T-helper 9 cell (primary cell): ENCODE measurements around the gene RILP.

ENCODE experiments used
- DNase-seq: peaks from one replicate; pipeline ENCODE4 v3.0.0-alpha.2; 2020

The RILP gene

GRCh38 chr17:1647802-1648171 is 1.9 kb downstream of the RILP start:
- DNase-seq = no peak

- no peak for DNase-seq
Measured at GRCh38 chr17:1646199-1646875, 3.3 kb downstream of the RILP start.

DNA sequence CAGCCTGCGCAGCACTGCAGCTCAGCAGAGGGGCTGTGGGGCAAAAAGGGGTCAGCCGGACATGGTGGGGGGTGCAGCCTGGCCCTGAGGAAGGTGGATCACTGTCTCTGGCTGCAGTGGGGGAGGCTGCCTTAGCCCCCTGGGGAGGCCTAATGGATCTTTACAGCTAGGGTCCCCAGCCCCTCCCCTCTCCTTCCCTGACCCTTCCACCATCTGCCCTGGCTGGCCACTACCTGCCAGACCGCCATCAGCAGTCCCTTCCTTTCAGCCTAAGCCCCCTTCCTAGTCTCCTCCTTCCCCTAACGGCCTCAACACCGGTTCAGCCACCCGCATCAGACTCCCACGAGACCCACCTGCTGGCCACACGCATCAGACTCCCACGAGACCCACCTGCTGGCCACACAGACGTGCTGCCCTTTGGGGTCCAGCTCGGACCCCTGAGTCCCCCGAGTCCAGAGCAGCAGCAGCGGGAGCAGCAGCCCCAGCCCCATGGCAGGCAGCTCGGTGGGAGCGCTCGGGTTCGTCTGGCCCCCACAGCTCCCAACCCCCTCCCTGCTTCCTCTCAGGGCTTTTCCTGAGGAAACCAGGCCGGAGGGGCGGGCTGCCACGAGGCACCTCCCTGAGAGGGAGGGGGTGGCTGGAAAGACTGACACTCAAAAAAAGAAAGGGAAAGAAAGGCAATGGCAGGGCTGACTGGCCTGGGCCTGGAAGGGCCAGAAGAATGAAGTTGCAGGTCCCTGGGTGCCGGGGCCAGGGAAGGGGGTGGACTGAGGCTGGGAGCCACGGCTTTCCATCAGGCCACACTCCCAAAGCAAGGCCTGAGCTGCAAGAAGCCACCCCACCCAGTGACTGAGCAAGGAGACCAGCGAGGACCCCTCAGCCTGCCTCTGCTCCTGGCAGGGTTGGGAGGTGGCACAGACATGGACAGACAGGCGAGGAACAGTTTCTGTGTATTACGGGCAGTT is 4.2 kb downstream of the RILP start, which contains the start of gene SCARF1:
Gene SCARF1 (minus strand): TSS at position 526 of the 965 bp plus-strand sequence. CDS start 35 bp downstream, at position 491.
- DNase-seq = no peak

DNA sequence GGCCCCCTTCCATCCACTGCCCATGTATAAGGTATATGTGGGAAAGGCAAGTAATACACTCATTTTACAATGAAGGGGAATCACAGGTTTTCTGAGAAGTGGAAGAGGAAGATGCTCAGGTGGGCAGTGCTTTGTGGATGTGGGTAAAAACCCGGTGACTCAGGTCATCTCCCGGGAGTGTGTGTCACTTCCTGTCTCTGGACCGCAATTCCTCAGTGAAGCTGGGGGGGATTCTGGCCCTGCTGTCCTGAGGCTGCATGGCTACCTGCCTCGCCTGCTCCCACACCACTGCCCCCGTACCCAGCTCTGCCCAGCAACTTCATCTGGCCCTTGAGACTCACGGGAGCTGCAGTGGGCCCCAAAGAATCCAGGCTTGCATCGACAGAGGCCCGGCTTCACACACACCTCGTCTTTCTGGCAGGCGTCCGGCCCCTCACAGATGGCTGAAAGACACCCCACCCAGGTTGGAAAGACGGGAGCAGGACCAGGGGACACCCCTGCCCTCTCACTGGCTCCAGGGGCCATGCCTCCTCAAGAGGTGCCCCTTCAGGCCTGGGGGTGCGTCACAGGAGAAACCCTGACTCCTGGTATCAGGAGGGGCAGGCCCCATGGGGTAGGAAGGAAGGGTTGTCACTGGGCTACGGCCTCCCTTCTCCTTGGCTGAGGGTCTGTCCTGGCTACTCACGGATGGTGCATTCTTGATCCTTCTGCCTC is 5.0 kb downstream of the RILP start:
- DNase-seq = no peak

- no peak for DNase-seq
Measured at GRCh38 chr17:1643999-1644492, 5.6 kb downstream of the RILP start.

DNA sequence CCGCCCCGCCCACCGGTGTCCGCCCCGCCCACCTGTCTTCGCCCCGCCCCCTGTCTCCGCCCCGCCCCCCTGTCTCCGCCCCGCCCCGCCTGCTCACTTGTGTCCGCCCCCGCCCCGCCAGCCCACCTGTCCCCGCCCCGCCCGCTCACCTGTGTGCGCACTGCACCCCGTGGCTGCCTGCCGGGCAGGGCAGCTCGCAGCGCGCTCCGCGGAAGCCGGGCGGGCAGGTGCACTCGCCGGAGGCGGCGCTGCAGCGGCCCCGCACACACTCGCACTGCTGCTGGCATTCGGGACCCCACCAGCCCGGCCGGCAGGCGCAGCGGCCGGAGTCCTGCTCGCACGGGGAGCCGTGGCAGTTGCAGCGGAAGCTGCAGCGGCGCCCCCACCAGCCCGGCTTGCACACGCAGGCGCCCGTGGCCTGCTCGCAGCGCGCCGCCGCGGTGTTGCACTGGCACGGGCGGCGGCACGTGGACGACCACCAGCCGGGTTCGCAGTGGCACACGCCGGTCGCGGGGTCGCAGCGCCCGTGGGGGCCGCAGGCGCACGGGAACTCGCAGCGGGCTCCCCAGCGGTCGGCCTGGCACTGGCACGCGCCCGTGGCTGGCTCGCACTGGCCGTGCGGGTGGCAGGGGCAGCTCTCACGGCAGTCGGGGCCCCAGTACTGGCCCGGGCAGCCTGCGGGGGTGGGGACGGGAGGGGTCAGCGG is 6.2 kb downstream of the RILP start:
- peak; percentile 77 for DNase-seq

- no peak for DNase-seq
Measured at GRCh38 chr17:1641065-1641403, 8.6 kb downstream of the RILP start.

GRCh38 chr17:1640329-1641064 is 9.2 kb downstream of the RILP start:
- no peak for DNase-seq

DNA sequence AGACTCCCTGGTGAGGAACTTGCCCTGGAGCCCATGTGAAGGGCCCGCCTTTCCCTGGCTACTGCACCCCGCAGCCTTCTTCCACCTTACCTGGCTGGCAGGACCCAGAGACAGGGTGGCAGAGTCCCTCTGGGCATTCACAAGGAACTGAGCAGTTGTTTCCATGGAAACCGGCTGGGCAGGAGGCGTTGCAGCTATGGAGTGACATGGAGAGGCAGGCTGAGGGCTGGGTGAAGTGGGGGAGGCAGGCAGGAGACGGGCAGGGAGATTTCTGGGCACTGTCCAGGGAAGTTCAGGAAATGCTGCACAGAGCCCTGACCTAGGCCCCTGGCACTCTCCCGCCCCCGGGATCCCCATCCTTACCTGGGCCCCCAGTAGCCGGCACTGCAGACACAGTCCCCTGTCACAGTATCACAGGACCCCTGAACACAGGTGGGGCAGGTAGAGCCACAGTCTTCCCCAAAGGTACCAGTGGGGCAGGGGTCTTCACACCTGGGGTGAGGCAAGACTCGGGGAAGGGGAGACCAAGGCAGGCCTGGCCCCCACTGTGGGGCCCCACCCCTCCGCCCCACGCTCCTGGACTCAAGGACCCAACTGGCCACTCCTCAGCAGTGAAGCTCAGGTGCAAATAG is 10.0 kb downstream of the RILP start:
- no peak for DNase-seq

DNA sequence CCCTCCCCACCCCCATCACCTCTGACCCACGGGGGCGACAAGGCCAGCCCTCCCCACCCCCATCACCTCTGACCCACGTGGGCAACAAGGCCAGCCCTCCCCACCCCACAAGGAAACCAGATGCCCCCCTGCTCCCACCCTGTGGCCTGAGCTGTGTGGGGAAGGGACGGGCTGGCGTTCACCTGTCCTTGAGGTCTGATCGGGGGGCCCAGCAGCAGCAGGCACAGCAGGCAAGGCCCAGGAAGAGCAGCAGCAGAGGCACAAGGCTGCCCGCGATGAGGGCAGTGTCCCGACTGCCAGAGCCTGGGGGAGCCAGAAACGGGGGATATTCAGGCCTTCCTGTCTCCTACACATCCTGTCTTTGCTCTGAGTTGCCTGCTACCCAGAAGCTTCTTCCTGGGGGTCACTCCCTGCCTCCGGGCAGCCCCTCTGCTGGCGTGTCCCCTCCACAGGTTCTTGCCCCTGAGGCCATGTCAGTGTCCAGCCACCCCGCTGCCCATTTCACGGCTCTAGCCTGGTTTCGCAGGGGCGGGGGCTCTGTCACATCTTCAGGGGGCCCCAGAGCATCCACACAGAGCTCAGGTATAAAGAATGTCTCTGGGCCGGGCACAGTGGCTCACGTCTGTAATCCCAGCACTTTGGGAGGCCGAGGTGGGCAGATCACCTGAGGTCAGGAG is 10.9 kb downstream of the RILP start:
- no peak for DNase-seq

DNA sequence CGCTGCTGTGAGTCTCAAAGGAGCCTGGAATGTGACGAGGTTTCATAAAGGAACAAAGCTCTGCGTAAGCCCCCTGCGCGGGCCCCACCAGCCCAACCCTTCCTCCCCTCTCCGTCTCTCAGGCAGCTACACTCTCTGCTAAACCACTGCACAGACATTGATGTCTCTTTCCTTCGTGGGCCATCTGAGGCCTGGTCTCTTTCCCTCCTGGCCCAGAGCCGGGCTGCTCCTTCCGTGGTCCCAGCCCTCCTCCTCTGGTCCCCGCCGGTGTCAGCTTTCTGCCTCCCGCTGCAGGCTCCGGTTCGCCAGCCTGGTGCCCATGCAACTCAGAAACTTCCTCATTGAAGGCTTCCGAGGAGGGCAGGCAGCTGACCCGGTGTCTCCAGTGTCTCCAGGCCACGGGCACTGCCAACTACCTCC is 11.5 kb downstream of the RILP start:
- no peak for DNase-seq

- DNase-seq = no peak
Measured at GRCh38 chr17:1636732-1637285, 12.9 kb downstream of the RILP start.

- DNase-seq = no peak
Measured at GRCh38 chr17:1635675-1636465, 13.8 kb downstream of the RILP start.

DNA sequence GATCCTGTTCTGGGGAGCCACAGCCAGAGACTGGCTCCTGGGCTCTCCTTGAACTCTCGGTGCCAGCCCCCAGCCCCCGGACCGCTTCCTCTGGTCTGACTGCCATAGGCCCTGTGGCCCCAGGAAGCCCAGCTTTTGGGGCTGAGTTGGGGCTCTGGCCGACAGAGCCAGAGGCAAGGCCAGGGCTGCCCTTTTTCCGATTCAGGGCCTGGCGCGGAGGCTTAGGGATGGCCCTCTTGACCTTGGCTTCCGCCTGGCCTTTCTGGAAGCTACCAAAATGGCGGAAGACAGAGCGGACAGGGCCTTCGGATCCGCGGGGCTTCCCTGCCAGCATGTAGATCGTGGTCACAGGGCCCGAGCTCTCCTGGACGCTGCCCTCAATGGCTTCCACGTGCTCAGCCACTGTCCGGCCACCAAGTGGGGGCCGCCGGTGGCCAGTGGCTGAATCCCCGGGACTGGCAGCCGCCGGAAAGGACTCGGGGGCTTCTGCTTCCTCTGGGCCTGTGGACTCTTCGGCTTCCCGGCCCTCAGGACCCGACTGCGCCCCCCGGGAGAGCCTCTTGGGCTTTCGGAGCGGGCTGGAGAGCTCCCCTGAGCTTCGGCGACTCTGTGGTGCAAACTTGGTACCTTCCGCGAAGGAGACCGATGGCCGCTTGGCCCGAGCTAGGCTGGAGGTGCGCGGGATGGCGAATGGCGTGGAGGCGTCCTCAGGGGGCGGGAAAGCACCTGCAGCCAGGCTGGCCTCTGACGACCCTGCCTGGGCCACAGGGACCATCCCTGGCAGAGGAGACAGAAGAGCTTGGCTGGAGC is 14.6 kb downstream of the RILP start:
- DNase-seq = no peak

- DNase-seq = no peak
Measured at GRCh38 chr17:1630662-1631061, 19.0 kb downstream of the RILP start.

- DNase-seq = peak; percentile 62
Measured at GRCh38 chr17:1629504-1630310, 20.0 kb downstream of the RILP start.

DNA sequence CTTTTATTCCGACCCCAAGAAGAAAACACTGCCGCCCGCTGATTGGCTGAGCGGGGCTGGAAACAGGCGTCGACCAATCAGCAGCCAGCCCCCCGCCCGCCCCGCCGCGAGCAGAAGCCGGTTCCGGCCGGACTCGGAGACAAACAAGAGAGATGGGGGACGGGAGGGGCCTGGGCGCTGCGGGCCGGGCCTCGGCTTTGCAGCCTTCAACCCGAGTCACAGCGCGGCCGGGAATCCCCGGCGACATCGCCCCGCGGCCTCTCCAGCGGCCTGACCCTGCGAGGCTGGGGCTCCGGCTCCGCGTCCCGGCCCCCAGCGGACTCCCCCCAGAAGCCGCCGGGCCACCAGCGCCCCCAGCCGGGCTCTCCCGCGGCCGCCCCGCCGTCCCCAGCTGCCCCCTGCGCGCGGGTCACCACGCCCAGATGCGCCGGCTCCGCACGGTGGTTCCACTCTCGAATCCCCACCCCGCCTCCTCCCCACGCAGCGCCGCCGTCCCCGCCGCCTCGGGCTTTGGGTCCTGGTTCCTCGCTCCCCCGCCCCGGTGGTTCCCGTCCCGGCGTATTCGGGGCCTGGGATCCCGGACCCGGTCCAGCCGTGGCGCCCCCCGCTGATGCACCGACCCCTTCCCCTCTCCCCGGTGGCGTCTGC is 20.7 kb downstream of the RILP start:
- DNase-seq = peak; percentile 82
